ENCODE results near the gene RORB. TPM values are rescaled to one million over a fixed set of nuclear protein-coding genes. Genes with fewer than 3 reads are reported as not detected.

The RORB gene
- total RNA-seq, 1 experiment from 2014 or later = not detected

DNA sequence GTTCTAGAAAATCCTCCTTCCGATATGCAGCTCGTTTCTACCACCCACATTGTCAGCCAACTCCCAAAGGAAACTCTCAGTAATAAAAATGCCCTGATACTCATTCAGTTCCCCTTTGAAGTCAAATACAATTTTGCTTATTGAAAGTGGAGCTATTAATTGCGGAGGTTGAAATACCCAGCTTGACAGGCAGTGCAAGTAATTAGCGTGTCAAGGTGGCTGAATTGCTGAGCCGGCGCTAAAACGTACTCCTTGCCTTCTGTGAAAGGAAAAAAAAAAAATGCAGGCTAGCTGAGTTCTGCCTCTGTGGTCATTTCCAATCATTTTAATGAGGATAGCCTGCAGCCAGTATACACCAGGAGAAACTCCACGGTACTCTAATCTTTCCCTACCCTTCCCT, 165.5 kb downstream of the RORB start:
- TF ChIP-seq, protein P1, sequence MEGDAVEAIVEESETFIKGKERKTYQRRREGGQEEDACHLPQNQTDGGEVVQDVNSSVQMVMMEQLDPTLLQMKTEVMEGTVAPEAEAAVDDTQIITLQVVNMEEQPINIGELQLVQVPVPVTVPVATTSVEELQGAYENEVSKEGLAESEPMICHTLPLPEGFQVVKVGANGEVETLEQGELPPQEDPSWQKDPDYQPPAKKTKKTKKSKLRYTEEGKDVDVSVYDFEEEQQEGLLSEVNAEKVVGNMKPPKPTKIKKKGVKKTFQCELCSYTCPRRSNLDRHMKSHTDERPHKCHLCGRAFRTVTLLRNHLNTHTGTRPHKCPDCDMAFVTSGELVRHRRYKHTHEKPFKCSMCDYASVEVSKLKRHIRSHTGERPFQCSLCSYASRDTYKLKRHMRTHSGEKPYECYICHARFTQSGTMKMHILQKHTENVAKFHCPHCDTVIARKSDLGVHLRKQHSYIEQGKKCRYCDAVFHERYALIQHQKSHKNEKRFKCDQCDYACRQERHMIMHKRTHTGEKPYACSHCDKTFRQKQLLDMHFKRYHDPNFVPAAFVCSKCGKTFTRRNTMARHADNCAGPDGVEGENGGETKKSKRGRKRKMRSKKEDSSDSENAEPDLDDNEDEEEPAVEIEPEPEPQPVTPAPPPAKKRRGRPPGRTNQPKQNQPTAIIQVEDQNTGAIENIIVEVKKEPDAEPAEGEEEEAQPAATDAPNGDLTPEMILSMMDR (IDR thresholded peaks at IDR 0.05; ENCODE audit: insufficient read depth in 1 of 2, low read depth in 1 of 2, low read length in 1 of 2, severe bottlenecking in 1 of 2, unreplicated experiment in 1 of 2) = no peak
- Mint-ChIP-seq H3K9me3 (ENCODE audit: unreplicated experiment) (no peaks in the 10 kb centered on the region), H3K27me3 (ENCODE audit: insufficient read depth, unreplicated experiment) (no peaks in the 10 kb centered on the region), H3K4me1 (ENCODE audit: low read depth, unreplicated experiment) (no peaks in the 10 kb centered on the region), H3K4me3 (ENCODE audit: unreplicated experiment) (no peak overlapping the region), H3K36me3 (ENCODE audit: insufficient read depth, unreplicated experiment) (no peaks in the 10 kb centered on the region), H3K27ac (ENCODE audit: unreplicated experiment) (no peak overlapping the region)
- ChIA-PET POLR2A (no interaction called here), CTCF (no interaction called here)
- Histone ChIP-seq H3K9me3 (no peaks in the 10 kb centered on the region), H3K27me3 (replicated peaks; ENCODE audit: control insufficient read depth, insufficient read depth, low read length) (no peaks in the 10 kb centered on the region), H3K4me3 (ENCODE audit: low read depth, low read length) (no peak overlapping the region), H3K36me3 (ENCODE audit: control insufficient read depth, insufficient read depth, low read length) (no peaks in the 10 kb centered on the region), H3K4me1 (no peaks in the 10 kb centered on the region)
- intact Hi-C loops (cut with micrococcal nuclease; ENCODE audit: unreplicated experiment) = no loop called here
- DNase-seq = no peak
- no TSS peak for BruUV-seq (replicated peaks)

DNA sequence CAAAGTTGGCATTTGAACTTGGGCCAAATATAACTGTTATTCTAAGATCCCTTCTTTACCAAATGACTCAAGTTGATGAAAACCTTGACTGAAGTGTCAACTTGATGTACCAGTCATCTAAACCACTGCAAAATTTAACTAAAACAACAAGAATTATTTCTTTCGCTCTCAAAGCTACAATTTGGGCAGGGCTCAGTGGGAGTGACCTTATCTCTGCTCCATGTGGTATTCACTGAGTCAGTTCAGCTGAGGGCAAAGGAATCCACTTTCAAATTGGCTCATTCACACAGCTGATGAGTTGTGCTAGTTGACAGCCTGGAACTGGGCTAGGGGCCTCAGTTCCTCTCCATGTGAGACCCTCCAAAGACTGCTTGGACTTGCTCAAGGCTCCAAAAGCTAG, 166.3 kb downstream of the RORB start:
- H3K4me3 Mint-ChIP-seq (ENCODE audit: unreplicated experiment) = no peak overlapping the region
- Histone ChIP-seq H3K9me3 (no peaks in the 10 kb centered on the region), H3K4me3 (ENCODE audit: low read depth, low read length) (no peak overlapping the region), H3K4me1 (no peaks in the 10 kb centered on the region), H3K36me3 (ENCODE audit: control insufficient read depth, insufficient read depth, low read length) (no peaks in the 10 kb centered on the region), H3K27me3 (replicated peaks; ENCODE audit: control insufficient read depth, insufficient read depth, low read length) (no peaks in the 10 kb centered on the region)
- no peak overlapping the region for H3K27ac Mint-ChIP-seq (ENCODE audit: unreplicated experiment)
- intact Hi-C loops (cut with micrococcal nuclease; ENCODE audit: unreplicated experiment) = no loop called here
- DNase-seq = no peak
- no TSS peak for BruUV-seq (replicated peaks)
- TF ChIP-seq, protein P1 (IDR thresholded peaks at IDR 0.05; ENCODE audit: insufficient read depth in 1 of 2, low read depth in 1 of 2, low read length in 1 of 2, severe bottlenecking in 1 of 2, unreplicated experiment in 1 of 2) = no peak
- POLR2A ChIA-PET = no interaction called here
- no peaks in the 10 kb centered on the region for H3K36me3 Mint-ChIP-seq (ENCODE audit: insufficient read depth, unreplicated experiment)
- no peaks in the 10 kb centered on the region for H3K27me3 Mint-ChIP-seq (ENCODE audit: insufficient read depth, unreplicated experiment)
- CTCF ChIA-PET = no interaction called here
- H3K4me1 Mint-ChIP-seq (ENCODE audit: low read depth, unreplicated experiment) = no peaks in the 10 kb centered on the region
- no peaks in the 10 kb centered on the region for H3K9me3 Mint-ChIP-seq (ENCODE audit: unreplicated experiment)

DNA sequence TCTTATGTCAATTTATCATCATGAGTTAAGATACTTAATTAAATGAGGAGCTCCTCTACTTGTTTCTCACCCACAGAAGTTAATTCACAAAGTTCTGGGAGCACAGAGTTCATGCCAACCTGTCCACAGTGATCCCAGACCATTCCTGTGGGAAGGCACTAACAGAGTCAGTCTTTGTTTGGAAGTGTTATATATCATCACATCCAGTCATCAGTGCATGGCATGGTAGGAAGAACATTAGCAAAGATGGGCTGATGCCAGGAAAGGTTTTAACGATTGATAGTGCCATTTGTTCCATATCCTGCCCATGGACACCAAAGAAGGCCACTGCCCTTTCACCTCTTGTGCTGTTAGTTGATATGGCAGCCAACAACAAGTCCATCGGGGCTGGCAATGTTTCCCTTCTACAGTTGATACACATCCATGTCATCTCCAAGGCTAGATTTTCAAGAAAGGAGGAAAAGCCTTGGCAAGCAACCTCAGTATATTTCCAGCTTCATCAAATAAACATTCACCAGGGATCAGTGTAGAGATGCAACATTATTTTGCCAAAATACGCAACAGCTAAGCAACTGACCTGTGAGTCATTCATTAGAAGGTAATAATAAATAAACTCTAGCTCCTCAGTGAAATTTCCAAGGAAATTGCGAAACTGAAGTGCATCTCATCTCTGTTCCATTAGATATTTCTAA, 169.6 kb downstream of the RORB start:
- CTCF ChIA-PET = no interaction called here

More for the DNA sequence above, 169.6 kb downstream of the RORB start:
- no peak for DNase-seq
- no peaks in the 10 kb centered on the region for H3K4me1 Mint-ChIP-seq (ENCODE audit: low read depth, unreplicated experiment)
- Histone ChIP-seq H3K27me3 (replicated peaks; ENCODE audit: control insufficient read depth, insufficient read depth, low read length) (no peaks in the 10 kb centered on the region), H3K36me3 (ENCODE audit: control insufficient read depth, insufficient read depth, low read length) (no peaks in the 10 kb centered on the region), H3K4me1 (no peaks in the 10 kb centered on the region), H3K9me3 (no peaks in the 10 kb centered on the region), H3K4me3 (ENCODE audit: low read depth, low read length) (no peak overlapping the region)
- H3K27ac Mint-ChIP-seq (ENCODE audit: unreplicated experiment) = no peak overlapping the region
- H3K27me3 Mint-ChIP-seq (ENCODE audit: insufficient read depth, unreplicated experiment) = no peaks in the 10 kb centered on the region
- TF ChIP-seq, protein P1 (IDR thresholded peaks at IDR 0.05; ENCODE audit: insufficient read depth in 1 of 2, low read depth in 1 of 2, low read length in 1 of 2, severe bottlenecking in 1 of 2, unreplicated experiment in 1 of 2) = no peak
- POLR2A ChIA-PET = no interaction called here
- H3K36me3 Mint-ChIP-seq (ENCODE audit: insufficient read depth, unreplicated experiment) = no peaks in the 10 kb centered on the region
- H3K9me3 Mint-ChIP-seq (ENCODE audit: unreplicated experiment) = no peaks in the 10 kb centered on the region
- intact Hi-C loops (cut with micrococcal nuclease; ENCODE audit: unreplicated experiment) = no loop called here
- BruUV-seq (replicated peaks) = no TSS peak
- no peak overlapping the region for H3K4me3 Mint-ChIP-seq (ENCODE audit: unreplicated experiment)
